ENCODE measurements around the gene P2RY8. TPM values are rescaled to one million over a fixed set of nuclear protein-coding genes. Genes with fewer than 3 reads are reported as not detected.

Gene P2RY8
- not detected in 2 replicates for total RNA-seq

GRCh38 chrX:1537031-1537715 lies at the start of gene P2RY8:
Gene P2RY8, minus strand, starts transcription at chrX:1537185. Its CDS starts 70,627 bp downstream, at chrX:1466558.

GRCh38 chrX:1452516-1453394 lies 84.2 kb downstream of the P2RY8 start, which contains the start of gene ASMTL:
Gene ASMTL, minus strand, starts transcription at chrX:1452909. Its CDS starts 69 bp downstream, at chrX:1452840.

Other genes starting within 250 kb of the P2RY8 start
- 0.07 TPM in 1 of 2 replicates, not detected in the other for gene IL3RA, start 200.4 kb downstream of the P2RY8 start, total RNA-seq
- 200 and 212 TPM in 2 replicates for gene SLC25A6, start 145.1 kb downstream of the P2RY8 start, total RNA-seq
- gene ASMTL, start 84.3 kb downstream of the P2RY8 start, total RNA-seq, result 17.8 and 17.9 TPM in 2 replicates
- 22.8 and 29.2 TPM in 2 replicates for gene AKAP17A, start 54.4 kb upstream of the P2RY8 start, total RNA-seq
- gene ASMT, start 77.9 kb upstream of the P2RY8 start, total RNA-seq, result 0.07 TPM in 1 of 2 replicates, not detected in the other

Measured in smooth muscle cell of the pulmonary artery (primary cell).